ENCODE measurements around the gene SYS1. TPM values are rescaled to one million over a fixed set of nuclear protein-coding genes. Genes with fewer than 3 reads are reported as not detected.

SYS1 gene
- total and polyA plus RNA-seq, 12 donors, result 16.0 to 83.2 (median 32.9) TPM

DNA sequence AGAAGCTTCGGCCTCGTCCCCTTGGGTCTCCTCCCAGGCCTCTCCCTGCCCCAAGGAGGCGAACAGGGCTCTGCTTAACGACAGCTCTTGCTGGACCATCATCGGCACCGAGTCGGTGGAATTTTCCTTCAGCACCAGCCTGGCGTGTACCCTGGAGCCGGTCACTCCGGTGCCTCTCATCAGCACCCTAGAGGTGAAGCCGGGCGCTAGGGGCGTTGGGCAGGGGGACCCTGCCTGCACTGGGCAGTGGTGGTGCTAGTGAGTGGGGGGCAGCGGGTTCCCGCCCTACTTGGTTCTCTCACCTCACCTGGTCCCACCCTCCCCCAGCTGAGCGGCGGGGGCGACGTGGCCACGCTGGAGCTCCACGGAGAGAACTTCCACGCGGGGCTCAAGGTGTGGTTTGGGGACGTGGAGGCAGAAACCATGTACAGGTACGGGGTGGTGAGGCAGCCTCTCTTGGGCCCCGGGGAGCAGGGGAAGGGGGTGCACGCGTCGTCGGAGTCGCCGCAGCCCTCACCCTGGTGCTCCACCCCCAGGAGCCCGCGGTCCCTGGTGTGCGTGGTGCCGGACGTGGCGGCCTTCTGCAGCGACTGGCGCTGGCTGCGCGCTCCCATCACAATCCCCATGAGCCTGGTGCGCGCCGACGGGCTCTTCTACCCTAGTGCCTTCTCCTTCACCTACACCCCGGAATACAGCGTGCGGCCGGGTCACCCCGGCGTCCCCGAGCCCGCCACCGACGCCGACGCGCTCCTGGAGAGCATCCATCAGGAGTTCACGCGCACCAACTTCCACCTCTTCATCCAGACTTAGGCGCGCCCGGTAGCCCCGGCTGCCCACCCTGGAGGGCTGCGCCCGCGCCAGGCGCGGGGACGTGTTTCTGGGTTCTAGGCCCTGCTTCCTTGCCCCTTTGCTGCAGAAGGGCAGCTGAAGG is 46.5 kb upstream of the SYS1 start:
- WGBS, 4 donors, result 22 to 33% (median 28%) methylated on average over 29 to 71 of the region's 71 CpGs
- no peak for TF ChIP-seq POLR2A (IDR thresholded peaks at IDR 0.05)
- TF ChIP-seq, protein P1, sequence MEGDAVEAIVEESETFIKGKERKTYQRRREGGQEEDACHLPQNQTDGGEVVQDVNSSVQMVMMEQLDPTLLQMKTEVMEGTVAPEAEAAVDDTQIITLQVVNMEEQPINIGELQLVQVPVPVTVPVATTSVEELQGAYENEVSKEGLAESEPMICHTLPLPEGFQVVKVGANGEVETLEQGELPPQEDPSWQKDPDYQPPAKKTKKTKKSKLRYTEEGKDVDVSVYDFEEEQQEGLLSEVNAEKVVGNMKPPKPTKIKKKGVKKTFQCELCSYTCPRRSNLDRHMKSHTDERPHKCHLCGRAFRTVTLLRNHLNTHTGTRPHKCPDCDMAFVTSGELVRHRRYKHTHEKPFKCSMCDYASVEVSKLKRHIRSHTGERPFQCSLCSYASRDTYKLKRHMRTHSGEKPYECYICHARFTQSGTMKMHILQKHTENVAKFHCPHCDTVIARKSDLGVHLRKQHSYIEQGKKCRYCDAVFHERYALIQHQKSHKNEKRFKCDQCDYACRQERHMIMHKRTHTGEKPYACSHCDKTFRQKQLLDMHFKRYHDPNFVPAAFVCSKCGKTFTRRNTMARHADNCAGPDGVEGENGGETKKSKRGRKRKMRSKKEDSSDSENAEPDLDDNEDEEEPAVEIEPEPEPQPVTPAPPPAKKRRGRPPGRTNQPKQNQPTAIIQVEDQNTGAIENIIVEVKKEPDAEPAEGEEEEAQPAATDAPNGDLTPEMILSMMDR (IDR thresholded peaks at IDR 0.05), result no peak
- H3K27ac ChIP-seq, result no peak overlapping the region
- peaks cover 28% of the 10 kb centered on the region for H3K27me3 ChIP-seq
- no peaks in the 10 kb centered on the region for H3K9me3 ChIP-seq (replicated peaks in 1 of 3)
- no peaks in the 10 kb centered on the region for H3K36me3 ChIP-seq (replicated peaks in 1 of 2)
- no peak for DNase-seq
- intact Hi-C loops (cut with DNase I), result loop anchor here (5.0 to 10.0 kb wide), 4 partner anchors 56 to 461 kb away; no protein-coding TSS in a partner anchor
- H3K4me3 ChIP-seq, result no peak overlapping the region
- H3K4me1 ChIP-seq (replicated peaks in 1 of 2), result no peaks in the 10 kb centered on the region

DNA sequence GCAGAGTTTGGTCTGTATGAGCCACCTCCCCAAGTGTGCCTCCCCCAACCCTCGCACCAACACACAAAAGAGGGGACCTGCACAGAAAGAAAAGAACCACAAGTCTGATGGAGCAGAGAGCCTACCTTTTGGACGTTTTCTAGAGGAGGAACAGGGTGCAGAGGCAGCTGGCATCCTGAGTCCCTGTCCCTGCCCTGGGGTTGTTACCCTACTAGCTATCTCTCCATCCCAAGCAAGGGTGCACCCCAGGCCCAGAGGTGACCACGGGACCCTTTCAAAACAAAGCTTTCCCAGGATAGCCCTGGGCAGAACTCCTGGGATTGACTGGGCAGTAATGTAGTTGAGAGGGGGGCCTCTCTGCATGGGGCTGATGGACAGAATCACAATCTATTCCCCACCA is 45.1 kb upstream of the SYS1 start:
- H3K36me3 ChIP-seq (replicated peaks in 1 of 2), result no peaks in the 10 kb centered on the region
- no peaks in the 10 kb centered on the region for H3K4me1 ChIP-seq (replicated peaks in 1 of 2)
- intact Hi-C loops (cut with DNase I), result loop anchor here (5.0 to 10.0 kb wide), 4 partner anchors 54 to 459 kb away; no protein-coding TSS in a partner anchor
- H3K4me3 ChIP-seq, result no peak overlapping the region
- DNase-seq, result no peak
- WGBS, 4 donors, result 56 to 71% (median 60%) methylated on average over 3 of the region's 3 CpGs
- no peak for TF ChIP-seq POLR2A (IDR thresholded peaks at IDR 0.05)
- TF ChIP-seq, protein P1 (IDR thresholded peaks at IDR 0.05), result no peak
- no peaks in the 10 kb centered on the region for H3K9me3 ChIP-seq (replicated peaks in 1 of 3)
- peaks cover 15% of the 10 kb centered on the region for H3K27me3 ChIP-seq
- H3K27ac ChIP-seq, result no peak overlapping the region

DNA sequence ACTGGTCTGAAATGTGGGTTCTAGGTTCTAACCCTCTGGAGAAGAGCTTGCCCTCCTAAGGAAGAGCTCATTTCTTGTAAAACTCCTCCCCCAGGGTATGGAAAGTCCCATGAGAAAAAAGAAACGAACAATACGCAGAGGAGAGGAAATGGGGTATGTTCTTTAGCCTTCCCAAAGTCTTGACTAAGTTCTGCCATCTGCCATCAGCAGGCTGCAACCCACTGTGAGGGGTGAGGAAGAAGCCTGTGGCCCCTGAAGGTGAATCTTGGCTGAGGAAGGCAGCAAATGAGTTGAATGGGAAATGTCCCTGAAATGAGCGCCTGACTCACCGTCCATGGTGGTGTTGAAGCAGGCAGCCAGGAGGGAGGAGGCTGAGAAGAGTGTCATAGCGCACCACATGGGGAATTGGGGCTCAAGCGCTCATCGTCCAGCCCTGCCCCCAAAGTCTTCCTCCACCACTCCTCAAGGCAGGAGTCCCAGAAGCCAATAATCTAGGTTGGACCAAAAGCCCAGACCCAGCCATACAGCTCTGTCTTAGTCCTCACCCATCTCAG is 44.5 kb upstream of the SYS1 start:
- Histone ChIP-seq H3K27me3 (peaks cover 15% of the 10 kb centered on the region), H3K36me3 (replicated peaks in 1 of 2) (no peaks in the 10 kb centered on the region), H3K4me3 (no peak overlapping the region), H3K4me1 (replicated peaks in 1 of 2) (no peaks in the 10 kb centered on the region), H3K27ac (no peak overlapping the region), H3K9me3 (replicated peaks in 1 of 3) (no peaks in the 10 kb centered on the region)
- TF ChIP-seq, protein P1 (IDR thresholded peaks at IDR 0.05), result no peak
- TF ChIP-seq POLR2A (IDR thresholded peaks at IDR 0.05), result no peak
- DNase-seq, result no peak
- intact Hi-C loops (cut with DNase I), result loop anchor here (5.0 to 10.0 kb wide), 4 partner anchors 54 to 459 kb away; no protein-coding TSS in a partner anchor
- 61 to 89% (median 64%) methylated on average over 7 of the region's 7 CpGs for WGBS, 4 donors

DNA sequence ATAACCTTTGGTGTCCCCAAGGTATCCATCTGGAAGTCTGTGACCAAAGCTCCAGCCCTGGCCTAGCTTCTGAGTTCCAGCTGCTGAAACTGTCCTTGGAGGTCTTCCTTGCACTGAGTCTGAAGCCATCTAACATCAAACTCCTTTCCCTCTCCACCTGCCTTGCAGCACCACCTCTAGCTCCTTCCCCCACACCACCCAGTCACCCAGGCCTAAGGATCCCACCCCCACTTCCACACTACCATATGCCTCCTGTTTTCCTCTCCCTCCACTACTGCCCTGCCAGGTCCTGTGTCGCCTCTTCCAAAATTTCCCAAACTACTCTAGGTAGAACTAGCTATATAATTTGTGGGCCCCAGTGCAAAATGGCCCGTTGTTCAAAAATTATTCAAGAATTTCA is 44.0 kb upstream of the SYS1 start:
- DNase-seq, result no peak
- Histone ChIP-seq H3K27ac (no peak overlapping the region), H3K4me1 (replicated peaks in 1 of 2) (no peaks in the 10 kb centered on the region), H3K27me3 (peaks cover 13% of the 10 kb centered on the region), H3K4me3 (no peak overlapping the region), H3K9me3 (replicated peaks in 1 of 3) (no peaks in the 10 kb centered on the region), H3K36me3 (replicated peaks in 1 of 2) (no peaks in the 10 kb centered on the region)
- WGBS, 4 donors, result 66 to 80% (median 72%) methylated on average over 2 of the region's 2 CpGs
- no peak for TF ChIP-seq POLR2A (IDR thresholded peaks at IDR 0.05)
- TF ChIP-seq, protein P1 (IDR thresholded peaks at IDR 0.05), result no peak
- intact Hi-C loops (cut with DNase I), result loop anchor here (5.0 to 10.0 kb wide), 4 partner anchors 53 to 458 kb away; no protein-coding TSS in a partner anchor

Measured in adrenal gland (tissue), 12 donors.